ENCODE data around the gene KDM4B.
"Not testable (repeated sequence)": the region's sequence is repeated elsewhere in the genome, so short reads cannot be mapped to it uniquely, and the experiment has no call there.

Gene KDM4B

DNA sequence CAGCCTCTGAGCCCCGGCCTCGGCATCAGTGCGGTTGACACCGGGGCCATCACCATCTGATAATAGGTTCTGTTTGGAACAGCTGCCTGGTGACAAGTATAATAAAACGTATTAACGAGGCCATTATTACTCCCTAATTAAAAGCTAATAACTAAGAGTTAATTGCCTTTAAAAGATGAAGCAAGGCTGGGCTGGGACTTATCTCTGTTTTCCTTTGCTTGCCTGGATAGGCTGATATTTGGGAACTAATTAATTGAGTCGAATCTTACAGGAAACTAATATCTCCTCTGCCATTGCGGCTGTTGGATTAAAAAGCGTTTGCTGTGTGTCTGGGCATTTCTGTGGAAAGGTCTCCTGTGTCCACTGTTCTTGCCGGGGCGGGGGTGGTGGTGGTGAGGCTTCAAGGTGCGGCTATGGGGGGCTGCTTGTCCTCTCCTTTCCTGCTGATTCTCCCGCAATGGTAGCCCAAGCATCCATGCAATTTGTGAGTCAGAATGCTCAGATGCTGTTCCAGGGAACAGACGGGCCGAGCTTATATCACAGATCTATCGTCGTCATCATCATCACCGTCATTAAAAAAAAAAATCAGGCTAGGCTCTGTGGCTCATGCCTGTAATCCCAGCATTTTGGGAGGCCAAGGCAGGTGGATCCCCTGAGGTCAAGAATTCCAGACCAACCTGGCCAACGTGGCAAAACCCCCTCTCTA is 209.0 kb downstream of the KDM4B start:
- DNase-seq (ENCODE audit: low spot score) = no peak

DNA sequence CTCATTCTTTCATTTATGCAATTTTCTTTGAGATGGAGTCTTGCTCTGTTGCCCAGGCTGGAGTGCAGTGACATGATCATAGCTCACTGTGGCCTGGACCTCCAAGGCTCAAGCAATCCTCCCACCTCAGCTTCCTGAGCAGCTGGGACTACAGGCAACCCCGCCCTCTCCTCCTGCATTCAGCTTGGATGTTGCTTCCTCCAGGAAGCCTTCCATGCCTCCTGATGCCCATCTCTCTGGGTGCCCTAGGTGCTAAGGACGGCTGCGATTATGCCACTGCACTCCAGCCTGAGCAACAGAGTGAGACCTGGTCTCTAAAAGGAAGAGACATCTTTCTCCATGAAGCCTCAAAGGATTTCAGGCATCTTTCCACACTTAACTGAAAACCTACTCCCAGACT is 209.9 kb downstream of the KDM4B start:
- DNase-seq (ENCODE audit: low spot score) = no peak

DNA sequence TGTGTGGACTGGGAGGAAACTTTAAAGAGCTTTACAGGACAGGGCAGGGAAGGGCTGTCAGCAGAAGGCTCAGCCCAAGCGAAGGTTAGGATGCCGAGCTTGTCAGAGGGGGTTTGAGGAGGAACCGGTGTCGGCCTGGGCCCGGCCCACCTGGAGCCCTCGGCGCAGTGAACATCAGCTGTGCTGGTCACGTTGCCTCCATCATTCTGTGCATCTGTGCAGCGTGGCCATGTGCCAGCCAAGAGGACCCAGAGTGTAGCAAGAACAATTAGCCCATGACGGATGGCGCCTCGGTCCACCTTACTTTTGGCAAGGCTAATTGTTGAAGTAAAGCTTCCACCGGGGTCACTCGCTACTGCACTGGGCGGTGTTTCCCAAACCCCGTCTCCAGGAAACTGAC is 210.3 kb downstream of the KDM4B start:
- no peak for DNase-seq (ENCODE audit: low spot score)

DNA sequence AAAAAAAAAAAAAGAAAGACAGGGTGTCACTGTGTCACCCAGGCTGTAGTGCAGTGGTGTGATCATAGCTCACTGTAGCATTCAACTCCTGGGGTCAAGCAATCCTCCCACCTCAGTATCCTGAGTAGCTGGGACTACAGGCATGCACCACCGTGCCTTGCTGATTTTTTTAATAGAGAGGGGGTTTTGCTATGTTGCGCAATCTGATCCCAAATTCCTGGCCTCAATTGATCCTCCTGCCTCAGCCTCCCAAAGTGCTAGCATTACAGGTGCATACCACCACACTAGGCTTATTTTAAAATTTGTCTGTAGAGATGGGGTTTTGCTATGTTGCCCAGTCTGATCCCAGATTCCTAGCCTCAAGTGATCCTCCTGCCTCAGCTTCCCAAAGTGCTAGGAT is 212.4 kb downstream of the KDM4B start:
- no peak for DNase-seq (ENCODE audit: low spot score)

DNA sequence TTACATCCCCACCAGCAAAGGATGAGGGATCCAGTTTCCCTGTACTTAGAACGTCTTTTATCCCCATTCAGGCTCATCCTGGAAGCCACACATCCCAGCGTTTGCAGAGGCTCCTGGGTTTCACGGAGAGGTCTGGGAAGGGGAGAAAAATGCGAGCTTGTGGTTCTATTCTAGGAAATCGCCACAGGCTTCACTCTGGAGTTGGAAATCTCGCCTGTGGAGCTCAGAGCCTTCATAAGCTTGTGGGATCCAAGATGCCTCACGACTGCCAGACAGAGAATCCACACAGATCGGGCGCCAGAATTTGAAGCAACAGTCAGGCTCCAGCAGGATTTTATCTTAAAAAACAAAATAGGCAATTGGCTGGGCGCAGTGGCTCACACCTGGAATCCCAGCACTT is 213.8 kb downstream of the KDM4B start:
- no peak for DNase-seq (ENCODE audit: low spot score)

DNA sequence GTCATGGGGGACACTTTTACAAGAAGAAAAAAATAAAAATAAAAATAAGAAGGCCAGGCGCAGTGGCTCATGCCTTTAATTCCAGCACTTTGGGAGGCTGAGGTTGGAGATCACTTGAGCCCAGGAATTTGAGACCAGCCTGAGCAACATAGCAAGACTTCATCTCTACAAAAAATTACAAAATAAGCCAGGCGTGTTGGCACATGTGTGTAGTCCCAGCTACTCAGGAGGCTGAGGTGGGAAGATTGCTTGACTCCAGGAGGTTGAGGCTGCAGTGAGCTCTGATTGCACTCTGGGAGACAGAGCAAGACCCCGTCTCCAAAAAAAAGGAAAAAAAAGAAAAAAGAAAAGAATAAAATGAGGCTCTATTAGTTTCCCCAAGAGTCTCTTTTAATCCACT is 214.7 kb downstream of the KDM4B start:
- DNase-seq (ENCODE audit: low spot score) = no peak

DNA sequence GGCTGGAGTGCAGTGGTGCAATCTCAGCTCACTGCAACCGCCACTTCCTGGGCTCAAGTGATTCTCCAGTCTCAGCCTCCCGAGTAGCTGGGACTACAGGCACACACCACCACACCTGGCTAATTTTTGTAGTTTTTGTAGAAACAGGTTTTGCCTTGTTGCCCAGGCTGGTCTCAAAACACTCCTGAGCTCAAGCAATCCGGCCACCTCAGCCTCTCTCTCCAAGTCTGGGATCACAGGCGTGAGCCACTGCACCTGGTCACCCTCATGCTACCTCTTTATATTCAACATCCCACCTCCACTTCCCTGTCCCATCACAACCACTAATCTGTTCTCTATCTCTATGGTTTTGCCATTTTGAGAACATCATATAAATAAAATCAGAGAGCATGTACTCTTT is 216.0 kb downstream of the KDM4B start:
- no peak for DNase-seq (ENCODE audit: low spot score)

DNA sequence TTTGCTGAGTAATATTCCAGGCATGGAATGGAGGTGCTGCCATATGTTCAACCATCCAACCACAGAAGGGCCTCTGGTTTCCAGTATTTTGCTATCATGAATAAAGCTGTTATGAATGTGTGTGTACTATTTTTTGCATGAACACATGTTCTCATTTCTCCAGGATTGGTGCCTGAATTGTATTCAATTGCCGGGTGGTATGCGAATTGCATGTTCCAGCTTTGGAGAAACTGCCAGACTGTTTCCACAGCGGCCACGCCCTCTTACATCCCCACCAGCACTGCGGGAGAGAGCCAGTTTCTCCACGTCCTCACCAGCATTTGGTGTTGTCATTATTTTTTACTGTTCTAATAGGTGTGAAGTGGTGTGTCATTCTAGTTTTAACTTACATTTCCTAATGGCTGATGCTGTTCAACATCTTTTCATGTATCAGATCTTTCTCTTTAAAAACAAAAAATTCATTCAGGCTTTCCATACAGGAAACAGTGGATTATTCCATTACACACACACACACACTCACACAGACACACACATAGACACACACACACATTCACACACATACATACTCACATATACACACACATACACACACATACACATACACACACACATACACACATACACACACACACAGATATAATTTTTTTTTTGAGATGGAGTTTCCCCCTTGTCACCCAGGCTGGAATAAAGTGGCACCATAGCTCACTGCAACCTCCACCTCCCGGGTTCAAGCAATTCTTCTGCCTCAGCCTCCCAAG is 217.6 kb downstream of the KDM4B start:
- no peak for DNase-seq (ENCODE audit: low spot score)

DNA sequence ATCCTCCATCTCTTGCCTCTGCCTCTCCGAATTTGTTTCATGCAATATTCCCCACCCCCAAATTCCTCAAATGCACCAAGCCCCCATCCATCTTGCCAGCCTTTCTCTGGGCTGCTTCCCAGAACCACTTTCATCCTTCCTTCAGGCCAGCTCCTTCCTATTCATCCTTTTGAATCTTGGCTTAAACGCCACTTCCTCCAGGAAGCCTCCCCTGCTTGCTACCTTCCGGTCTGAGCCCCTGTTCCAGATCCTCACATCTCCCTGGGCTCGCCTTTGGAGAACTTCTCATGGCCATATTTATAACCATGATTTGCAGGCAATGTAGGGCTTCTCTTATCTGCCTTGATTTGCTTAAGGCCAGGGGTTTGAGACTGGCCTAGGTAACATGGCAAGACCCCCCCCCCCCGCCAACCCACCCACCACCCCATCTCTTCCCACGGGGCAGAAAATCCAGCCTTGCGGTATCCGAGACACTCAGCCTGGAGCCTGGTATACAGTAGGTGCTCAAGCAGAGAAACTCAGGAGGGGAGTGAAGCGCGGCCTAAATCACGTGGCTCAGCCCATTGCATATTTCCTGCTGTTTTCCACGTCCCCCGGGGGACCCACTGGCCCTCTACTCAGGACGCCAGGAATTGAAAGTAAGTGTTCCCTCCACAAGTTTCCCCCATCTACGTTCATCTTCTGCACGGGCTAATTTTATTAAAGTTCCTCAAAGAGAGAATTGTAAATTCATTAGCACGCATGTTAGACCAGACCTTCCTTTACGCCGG is 219.8 kb downstream of the KDM4B start:
- no peak for DNase-seq (ENCODE audit: low spot score)

DNA sequence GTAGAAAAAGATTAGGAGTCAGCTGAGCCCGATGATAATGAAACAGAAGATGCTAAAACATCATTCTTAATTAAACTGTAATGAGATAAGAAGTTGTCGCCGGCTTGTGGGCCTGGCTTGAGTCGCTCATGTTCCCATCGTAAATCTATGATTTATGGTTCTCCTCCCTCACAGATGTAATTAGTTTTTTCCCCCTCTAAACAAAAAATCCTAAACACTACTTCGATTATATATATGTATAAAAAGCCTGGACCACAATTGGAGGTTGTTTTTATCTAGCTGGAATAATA is 220.3 kb downstream of the KDM4B start:
- no peak for DNase-seq (ENCODE audit: low spot score)

DNA sequence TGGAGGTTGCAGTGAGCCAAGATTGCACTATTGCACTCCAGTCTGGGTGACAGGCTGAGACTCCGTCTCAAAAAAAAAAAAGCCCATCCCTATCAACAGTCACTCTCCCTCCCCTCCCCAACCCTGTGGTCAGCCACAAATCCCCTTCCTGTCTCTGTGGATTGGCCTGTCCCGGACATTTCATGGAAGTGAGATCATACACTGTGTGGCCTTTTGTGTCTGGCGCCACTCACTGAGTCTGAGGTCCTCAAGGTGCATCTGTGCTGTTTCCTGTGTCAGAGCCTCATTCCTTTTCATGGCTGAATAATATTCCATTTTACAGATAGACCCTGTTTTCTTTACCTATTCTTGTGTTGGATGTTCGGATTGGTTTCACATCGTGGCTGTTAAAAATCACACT is 222.2 kb downstream of the KDM4B start:
- no peak for DNase-seq (ENCODE audit: low spot score)

DNA sequence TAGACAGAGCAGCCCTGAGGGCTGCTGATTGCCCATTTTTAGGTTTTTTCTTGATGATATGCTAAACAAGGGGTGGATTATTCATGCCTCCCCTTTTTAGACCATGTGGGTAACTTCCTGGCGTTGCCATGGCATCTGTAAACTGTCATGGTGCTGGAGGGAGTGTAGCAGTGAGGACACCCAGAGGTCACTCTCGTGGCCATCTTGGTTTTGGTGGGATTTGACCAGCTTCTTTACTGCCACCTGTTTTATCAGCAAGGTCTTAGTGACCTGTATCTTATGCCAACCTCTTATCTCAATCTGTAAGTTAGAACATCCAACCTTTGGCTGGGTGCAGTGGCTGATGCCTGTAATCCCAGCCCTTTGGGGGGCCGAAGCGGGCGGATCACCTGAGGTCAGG is 223.7 kb downstream of the KDM4B start:
- no peak for DNase-seq (ENCODE audit: low spot score)

DNA sequence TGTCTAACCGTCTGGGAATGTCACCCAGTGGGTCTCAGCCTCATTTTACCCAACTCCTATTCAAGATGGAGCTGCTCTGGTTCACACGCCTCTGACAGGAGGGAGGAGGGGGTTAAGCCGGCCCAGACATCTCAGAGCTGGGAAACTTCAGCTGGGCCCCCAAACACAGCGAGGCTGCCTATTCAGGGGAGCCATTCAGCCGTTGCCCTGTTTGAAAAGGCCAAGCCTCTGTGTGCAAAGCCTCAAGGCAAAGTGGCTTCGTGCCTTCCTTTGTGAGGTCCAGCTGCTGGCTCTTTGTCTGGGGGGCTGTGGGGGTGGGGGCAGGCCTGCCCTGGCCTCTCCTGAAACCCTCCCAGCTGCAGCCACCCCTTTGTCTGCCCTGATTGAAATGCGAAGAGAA is 224.3 kb downstream of the KDM4B start:
- no peak for DNase-seq (ENCODE audit: low spot score)

DNA sequence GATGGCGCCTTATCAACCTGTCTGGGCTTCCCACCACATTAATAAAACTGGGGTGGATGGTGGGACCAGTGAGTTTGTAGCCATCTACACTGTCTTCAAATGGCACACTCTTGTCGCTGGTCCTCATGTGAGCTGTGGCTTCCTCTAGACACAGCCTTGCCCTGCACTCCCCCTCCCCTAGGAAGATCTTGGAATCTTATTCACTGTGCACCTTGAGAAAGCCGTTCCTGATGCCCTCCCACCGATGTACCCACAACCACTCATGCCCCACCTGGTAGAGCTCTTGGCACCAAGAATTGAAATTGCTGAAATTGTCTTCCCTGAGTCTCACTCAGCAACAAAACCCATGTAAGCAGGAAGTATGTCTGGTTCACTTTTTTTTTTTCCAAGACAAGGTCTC is 225.7 kb downstream of the KDM4B start:
- DNase-seq (ENCODE audit: low spot score) = no peak

DNA sequence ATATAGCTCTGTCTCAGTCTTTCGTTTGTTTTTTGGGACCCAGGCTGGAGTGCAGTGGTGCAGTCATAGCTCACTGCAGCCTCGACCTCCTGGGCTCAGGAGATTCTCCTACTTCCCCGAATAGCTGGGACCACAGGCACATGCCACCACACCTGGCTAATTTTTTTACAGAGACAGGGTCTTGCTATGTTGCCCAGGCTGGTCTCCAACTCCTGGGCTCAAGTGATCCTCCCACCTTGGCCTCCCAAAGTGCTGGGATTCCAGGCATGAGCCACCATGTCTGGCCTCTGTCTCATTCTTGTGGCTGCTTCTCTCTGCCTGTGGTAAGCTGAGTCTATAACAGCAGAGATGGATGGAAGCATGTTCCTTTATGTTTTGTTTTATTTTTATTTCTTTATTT is 226.7 kb downstream of the KDM4B start:
- not testable (repeated sequence) for DNase-seq (ENCODE audit: low spot score)

DNA sequence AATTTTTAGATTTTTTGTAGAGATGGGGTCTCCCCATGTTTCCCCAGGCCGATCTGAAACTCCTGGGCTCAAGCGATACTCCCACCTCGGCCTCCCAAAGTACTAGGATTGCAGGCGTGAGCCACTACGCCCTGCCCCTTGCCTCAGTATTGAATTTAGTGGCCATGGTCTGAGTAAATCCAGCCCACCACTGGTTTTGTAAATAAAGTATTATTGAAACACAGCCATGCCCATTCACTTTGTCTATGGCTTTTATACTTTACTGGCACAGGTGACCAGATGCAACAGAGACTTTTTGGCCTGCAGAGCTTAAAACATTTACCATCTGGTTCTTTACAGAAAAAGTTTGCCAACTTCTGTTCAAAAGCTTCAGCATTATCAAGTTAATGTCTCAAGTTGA is 227.9 kb downstream of the KDM4B start:
- no peak for DNase-seq (ENCODE audit: low spot score)

DNA sequence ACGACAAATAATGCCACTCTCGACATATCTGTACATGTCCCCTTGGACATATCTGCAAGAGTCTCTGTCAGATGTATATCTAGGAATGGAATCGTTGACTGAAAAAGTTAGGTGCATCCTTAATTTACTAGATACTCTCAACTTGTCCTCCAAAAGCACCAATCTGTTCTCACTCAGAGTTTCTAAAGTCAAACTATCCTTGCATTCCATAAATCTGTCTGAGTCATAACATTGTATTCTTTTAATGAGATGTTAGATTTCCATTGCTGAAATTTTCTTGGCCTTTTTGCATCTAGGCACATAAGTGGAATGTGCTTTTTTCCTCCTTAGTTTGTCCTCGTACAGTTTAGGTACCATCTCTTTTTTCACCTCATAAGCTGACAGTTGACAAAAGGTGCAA is 231.9 kb downstream of the KDM4B start:
- no peak for DNase-seq (ENCODE audit: low spot score)

DNA sequence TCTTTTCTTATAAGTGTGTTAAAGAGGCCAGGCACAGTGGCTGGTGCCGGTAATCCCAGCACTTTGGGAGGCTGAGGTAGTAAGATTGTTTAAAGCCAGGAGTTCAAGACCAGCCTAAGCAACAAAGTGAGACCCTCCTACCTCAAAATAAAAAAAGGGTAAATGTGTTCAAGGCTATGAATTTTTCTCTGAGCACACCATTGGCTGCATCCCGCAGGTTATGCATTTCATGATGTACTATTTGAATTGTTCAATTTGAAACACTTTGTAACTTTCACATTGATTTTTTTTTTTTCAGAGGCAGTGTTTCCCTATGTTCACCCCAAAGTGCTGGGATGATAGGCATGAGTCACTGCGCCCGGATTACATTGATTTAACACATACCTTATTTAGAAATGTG is 233.6 kb downstream of the KDM4B start:
- no peak for DNase-seq (ENCODE audit: low spot score)

Measured in kidney capillary endothelial cell (primary cell).